ENCODE results near the gene GUCA2A.
A peak's percentile ranks its signal among the peaks of the same experiment; 100 is the strongest.
"Not testable (repeated sequence)": the region's sequence is repeated elsewhere in the genome, so short reads cannot be mapped to it uniquely, and the experiment has no call there.

Gene GUCA2A

DNA sequence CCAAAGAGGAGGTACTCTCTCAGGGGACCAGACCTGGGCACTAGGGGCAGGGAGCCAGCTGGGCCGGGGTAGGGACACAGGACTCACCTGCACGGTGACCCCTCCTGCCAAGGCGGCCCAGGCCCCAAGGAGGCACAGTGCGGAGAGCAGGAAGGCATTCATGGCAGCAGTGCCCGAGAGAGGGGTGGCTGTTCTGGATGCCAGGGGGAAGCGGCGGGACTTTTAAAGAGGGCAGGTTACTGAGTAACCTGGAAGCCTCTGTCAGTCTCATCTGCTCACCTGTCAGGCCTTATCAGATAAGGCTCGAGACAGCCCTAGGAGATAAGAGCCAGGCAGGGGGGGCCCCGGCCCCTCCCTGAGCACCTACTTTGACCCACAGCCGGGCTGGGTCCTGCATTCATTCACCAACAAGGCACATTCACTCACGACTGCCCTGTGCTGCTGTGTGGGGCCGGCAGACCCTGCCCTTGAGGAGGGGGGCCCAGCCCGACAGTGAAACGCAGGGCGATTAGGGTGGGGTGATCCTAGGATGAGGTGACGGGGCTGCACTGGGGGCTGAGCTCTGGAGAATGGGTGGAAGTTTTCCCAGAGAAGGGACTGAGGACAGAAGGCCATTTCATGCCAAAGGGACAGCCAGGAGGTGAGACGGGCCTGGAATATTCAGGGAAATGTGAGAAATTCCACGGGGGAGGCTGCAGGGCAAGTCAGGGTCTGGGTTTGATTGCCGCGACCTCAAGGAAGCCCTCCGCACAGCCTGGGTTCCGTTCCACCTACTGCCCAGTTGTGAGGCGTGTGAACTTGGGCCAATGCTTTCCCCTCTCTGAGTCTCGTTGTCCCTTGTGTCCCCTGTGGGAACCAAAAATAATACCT is at the start of gene GUCA2A:
GUCA2A (minus strand) TSS at position 195 of the 870 bp plus-strand sequence; CDS start at position 162, 33 bp downstream.
- DNase-seq: no peak

DNA sequence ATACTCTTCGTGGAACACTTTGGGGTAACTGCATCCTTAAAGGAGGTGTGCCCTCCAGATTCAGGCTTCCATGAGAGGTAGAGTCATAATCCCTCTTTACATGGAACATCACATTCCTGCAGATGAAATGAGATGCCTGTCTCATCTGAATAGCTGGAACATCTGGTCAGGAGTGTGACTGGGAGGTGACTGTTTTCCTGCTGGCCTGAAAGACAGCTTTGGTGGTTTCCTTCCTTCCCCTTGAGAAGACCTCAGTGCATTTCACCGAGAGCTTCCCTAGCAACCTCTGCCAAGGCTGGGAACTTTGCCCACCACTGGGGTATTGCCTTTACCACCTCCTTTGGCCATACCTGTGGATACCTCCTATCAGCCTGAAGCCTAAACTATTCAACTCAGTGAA is 46.7 kb upstream of the GUCA2A start:
- no peak for DNase-seq

DNA sequence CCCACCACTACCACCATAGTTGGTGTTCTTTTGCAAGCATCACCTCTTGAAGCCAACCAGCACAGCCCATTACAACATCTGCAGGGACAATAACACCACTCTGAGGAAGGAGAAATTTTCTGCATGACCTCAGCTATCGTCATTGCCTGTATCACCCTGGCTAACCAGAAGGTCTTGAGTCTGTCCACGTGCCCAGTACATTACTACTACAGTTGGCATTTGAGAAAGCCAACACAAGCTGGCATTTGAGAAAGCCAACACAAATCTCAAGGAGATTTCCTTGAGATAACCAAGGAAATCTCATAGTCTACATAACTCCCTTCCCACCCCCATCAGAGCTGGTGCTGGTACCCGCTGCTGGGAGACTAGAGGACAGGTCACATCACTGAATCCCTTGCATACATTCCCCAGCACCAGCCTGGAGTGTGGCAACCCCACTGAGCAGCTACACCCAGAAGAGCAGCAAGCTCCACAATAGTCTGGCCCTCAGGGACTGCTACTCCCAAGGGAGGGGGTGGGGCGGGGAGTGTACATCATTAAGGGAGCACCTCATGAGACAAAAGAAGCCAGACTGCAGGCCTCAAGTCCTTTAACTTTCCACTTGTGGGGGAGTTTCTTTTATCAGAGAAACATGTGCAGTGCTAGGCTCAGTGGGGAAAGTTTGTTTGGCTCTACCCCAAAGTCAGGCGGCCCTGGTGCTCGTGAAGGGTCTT is 46.0 kb upstream of the GUCA2A start:
- DNase-seq: no peak

DNA sequence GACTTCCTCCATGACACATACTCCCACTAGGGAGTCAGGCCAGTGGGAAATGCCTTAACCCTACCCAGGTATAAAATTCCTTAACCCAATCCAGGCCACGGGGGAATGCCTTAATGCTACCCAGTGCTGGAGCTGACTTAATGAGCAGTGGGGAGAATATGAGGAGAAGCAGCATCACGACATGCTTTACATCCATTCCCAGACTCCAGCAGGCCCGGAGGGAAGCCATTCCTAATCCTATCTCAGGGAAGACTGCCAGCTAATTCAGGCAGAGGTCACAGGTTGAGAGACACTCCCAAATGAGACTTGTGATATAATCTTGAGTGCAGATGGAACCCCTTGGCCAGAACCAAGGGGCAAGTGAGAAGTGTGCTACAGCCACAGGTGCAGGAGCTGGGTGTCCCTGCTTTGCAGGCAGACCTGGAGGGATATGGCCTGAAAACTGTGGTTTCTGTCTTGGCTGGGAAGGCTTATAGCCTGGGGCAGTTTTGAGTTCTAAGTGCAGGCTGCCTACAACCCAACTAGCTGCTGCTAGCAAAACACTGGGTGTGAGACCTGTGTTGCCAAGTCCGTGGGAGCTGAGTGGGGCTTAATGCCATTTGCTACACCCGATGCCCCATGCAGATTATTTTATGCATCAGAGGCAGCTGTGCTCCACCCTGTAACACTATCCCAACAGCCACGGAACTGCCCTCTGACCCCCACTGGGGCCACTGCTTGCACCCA is 45.1 kb upstream of the GUCA2A start:
- no peak for DNase-seq

GRCh38 chr1:42206930-42207329 is 42.4 kb upstream of the GUCA2A start:
- not testable (repeated sequence) for DNase-seq

- no peak for DNase-seq
Observed at GRCh38 chr1:42206164-42206563, 41.6 kb upstream of the GUCA2A start.

GRCh38 chr1:42201986-42202385 is 37.4 kb upstream of the GUCA2A start:
- DNase-seq: no peak

- DNase-seq: no peak
Observed at GRCh38 chr1:42198251-42198650, 33.7 kb upstream of the GUCA2A start.

DNA sequence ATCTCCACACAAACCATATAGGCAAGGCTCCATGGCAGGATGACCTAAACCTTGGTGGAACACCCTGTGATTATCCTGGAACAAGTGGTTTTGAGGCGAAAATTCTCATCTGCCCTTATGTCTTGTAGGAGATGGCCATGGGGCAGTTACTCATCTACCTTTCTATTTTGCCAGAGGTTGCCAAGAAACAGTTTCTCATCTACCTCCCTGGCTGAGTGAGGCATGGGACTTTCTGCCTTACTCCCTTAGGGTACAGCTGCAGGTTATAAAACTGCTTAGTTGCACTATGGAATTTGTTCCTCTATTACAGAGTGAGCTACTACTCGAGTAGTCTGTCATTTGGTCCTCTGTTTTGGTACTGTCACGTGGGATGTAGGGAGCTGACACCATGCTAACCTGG is 31.3 kb upstream of the GUCA2A start:
- DNase-seq: no peak

GRCh38 chr1:42192106-42192505 is 27.6 kb upstream of the GUCA2A start:
- no peak for DNase-seq

- DNase-seq: no peak
Observed at GRCh38 chr1:42191319-42191718, 26.8 kb upstream of the GUCA2A start.

GRCh38 chr1:42189931-42190853 is 25.6 kb upstream of the GUCA2A start:
- no peak for DNase-seq

- DNase-seq: no peak
Observed at GRCh38 chr1:42186152-42186551, 21.6 kb upstream of the GUCA2A start.

DNA sequence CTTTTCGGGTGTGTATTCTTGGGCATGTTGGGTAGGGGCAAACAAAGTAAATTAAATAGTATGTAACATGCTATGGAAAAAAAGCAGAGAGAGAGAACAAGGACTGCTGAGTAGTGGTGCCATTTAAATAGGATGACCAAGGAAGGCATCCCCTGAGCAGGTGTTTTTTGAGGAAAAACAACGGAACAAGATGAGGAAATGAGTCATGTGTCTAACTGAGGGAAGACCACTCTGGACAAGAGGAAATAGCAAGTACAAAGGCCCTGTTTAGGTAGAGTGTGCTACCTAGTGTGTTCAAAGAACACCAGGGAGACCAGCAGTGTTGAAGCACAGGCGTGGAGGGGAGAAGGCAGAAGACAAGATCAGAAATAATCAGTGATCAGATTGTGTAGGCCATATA is 20.1 kb upstream of the GUCA2A start:
- DNase-seq: no peak

- DNase-seq: no peak
Observed at GRCh38 chr1:42183957-42184268, 19.4 kb upstream of the GUCA2A start.

GRCh38 chr1:42183210-42183956 is 18.8 kb upstream of the GUCA2A start:
- no peak for DNase-seq

- DNase-seq: no peak
Observed at GRCh38 chr1:42181687-42182086, 17.1 kb upstream of the GUCA2A start.

GRCh38 chr1:42179900-42180329 is 15.4 kb upstream of the GUCA2A start:
- no peak for DNase-seq

GRCh38 chr1:42179275-42179674 is 14.7 kb upstream of the GUCA2A start:
- peak; percentile 15 for DNase-seq

DNA sequence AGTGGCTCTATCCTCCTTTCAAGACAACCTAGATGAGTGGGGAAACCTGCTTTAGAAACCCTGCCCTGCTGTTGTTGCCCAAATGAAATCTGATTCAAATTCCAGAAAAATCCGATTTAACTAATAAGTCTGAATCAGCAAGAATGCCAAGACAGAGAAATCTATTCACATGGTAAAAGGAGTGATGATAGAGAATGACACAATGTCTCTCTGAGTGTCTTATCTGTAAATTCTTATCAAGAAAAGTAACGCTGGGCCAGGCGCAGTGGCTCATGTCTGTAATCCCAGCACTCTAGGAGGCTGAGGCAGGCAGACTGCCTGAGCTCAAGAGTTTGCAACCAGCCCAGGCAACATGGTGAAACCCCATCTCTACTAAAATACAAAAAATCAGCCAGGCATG is 13.7 kb upstream of the GUCA2A start:
- DNase-seq: no peak

- peak; percentile 92 for DNase-seq
Observed at GRCh38 chr1:42177541-42177981, 13.0 kb upstream of the GUCA2A start.
